Keratinocyte (primary cell): ENCODE data around the gene PRODH2. TPM values are rescaled to one million over a fixed set of nuclear protein-coding genes. Genes with fewer than 3 reads are reported as not detected.

ENCODE experiments used
- DNase-seq: peaks from one replicate; pipeline ENCODE4 v3.0.0-alpha.2; 2011; ENCODE audit warnings: low read depth, missing footprints, low spot score
- FAIRE-seq: peaks from 2 replicates; lab custom pipeline; 2011; peaks lifted over from hg19 to GRCh38; lab: Jason Lieb, UNC
- H2AFZ ChIP-seq: 2 replicates; pipeline ENCODE4 v1.6.0; 2012; ENCODE audit warnings: low read length, control low read depth, inconsistent platforms; ENCODE audit not compliant: control insufficient read depth
- H3K27ac ChIP-seq: 2 replicates; pipeline ENCODE4 v1.5.1; 2011; ENCODE audit warnings: low read length; ENCODE audit not compliant: control insufficient read depth, insufficient read depth
- H3K27me3 ChIP-seq: 3 replicates; pipeline ENCODE4 v1.6.0; 2011; ENCODE audit warnings: low read length; ENCODE audit not compliant: control insufficient read depth, insufficient read depth; ENCODE audit errors: extremely low read depth
- H3K36me3 ChIP-seq, 2 experiments: 2 replicates in 1 of 2; 3 replicates in 1 of 2; pipeline ENCODE4 v1.5.1; 2011; ENCODE audit warnings: low read length in 2 of 2, mild to moderate bottlenecking in 1 of 2; ENCODE audit not compliant: control insufficient read depth in 2 of 2, insufficient read depth in 2 of 2; ENCODE audit errors: extremely low read depth in 1 of 2
- H3K4me1 ChIP-seq: 3 replicates; pipeline ENCODE4 v1.5.1; 2011; ENCODE audit warnings: low read length; ENCODE audit not compliant: control insufficient read depth, insufficient read depth; ENCODE audit errors: extremely low read depth
- H3K4me2 ChIP-seq: 3 replicates; pipeline ENCODE4 v1.6.0; 2011; ENCODE audit warnings: low read depth, low read length; ENCODE audit not compliant: control insufficient read depth, insufficient read depth; ENCODE audit errors: extremely low read depth
- H3K4me3 ChIP-seq, 3 experiments: fragments of 200-600 bp in 1 of 3; sonication (generic) in 1 of 3; 2 replicates in 2 of 3; 3 replicates in 1 of 3; pipeline ENCODE4 v1.5.1; 2011 to 2016; ENCODE audit warnings: low read length in 3 of 3, mild to moderate bottlenecking in 3 of 3, control low read depth in 2 of 3, inconsistent platforms in 1 of 3, low read depth in 1 of 3, mixed read lengths in 1 of 3, mixed run types in 1 of 3, moderate library complexity in 1 of 3; ENCODE audit not compliant: control insufficient read depth in 2 of 3, insufficient read depth in 2 of 3; ENCODE audit errors: extremely low read depth in 1 of 3
- H3K79me2 ChIP-seq: 2 replicates; pipeline ENCODE4 v1.6.0; 2012; ENCODE audit warnings: low read length; ENCODE audit not compliant: control insufficient read depth, insufficient read depth
- H3K9ac ChIP-seq: 3 replicates; pipeline ENCODE4 v1.6.0; 2011; ENCODE audit warnings: low read length; ENCODE audit not compliant: control insufficient read depth, insufficient read depth; ENCODE audit errors: extremely low read depth
- H3K9me1 ChIP-seq: 3 replicates; pipeline ENCODE4 v1.6.0; 2011; ENCODE audit warnings: low read length; ENCODE audit not compliant: control insufficient read depth, insufficient read depth; ENCODE audit errors: extremely low read depth
- H3K9me3 ChIP-seq: 2 replicates; pipeline ENCODE4 v1.5.1; 2012; ENCODE audit warnings: low read depth, low read length; ENCODE audit not compliant: control insufficient read depth
- H4K20me1 ChIP-seq: 3 replicates; pipeline ENCODE4 v1.6.0; 2011; ENCODE audit warnings: low read length; ENCODE audit not compliant: control insufficient read depth, insufficient read depth; ENCODE audit errors: extremely low read depth
- EZH2 ChIP-seq: IDR thresholded peaks from one replicate; pipeline ENCODE4 v1.6.1; 2012; ENCODE audit warnings: inconsistent platforms, mild to moderate bottlenecking, low read length, moderate library complexity
- dilution Hi-C: fragments of 300-500 bp; cut with MboI; formaldehyde crosslinking; loops from one replicate; pipeline ENCODE4 v1.7.0; 2020; ENCODE audit warnings: low sequenced_read_pairs; ENCODE audit not compliant: extremely low pct_ligation_motif_present
- polyA plus RNA-seq, 5 experiments: library from polyadenylated mRNA; depleted of rRNA in 3 of 5; stranded (reverse) in 3 of 5; stranded (forward) in 1 of 5; unstranded in 1 of 5; fragments of >200 nt; gene quantifications; 1 replicate in 1 of 5; 2 replicates in 3 of 5; 3 replicates in 1 of 5; pipeline versions ENCODE4 v1.2.1 to v1.2.3, GENCODE V29; 2011 to 2012; ENCODE audit warnings: missing spikeins in 2 of 5, low read depth in 1 of 5, low replicate concordance in 1 of 5
- TF ChIP-seq, protein P1 (sequence below), 3 experiments: IDR thresholded peaks in 1 of 3; conservative IDR thresholded peaks in 1 of 3; optimal IDR thresholded peaks in 1 of 3; 2 replicates in 2 of 3; 3 replicates in 1 of 3; pipeline versions ENCODE3 to v1.5.1; 2011; ENCODE audit warnings: low read length in 3 of 3, mild to moderate bottlenecking in 3 of 3, moderate library complexity in 2 of 3, control low read depth in 1 of 3, inconsistent platforms in 1 of 3; ENCODE audit not compliant: insufficient read depth in 2 of 3; ENCODE audit errors: extremely low read depth in 1 of 3

PRODH2 gene
- polyA plus RNA-seq, 1 donor (not counting 4 experiments of a cell fraction or from before 2014, with no cell fraction given): not detected

DNA sequence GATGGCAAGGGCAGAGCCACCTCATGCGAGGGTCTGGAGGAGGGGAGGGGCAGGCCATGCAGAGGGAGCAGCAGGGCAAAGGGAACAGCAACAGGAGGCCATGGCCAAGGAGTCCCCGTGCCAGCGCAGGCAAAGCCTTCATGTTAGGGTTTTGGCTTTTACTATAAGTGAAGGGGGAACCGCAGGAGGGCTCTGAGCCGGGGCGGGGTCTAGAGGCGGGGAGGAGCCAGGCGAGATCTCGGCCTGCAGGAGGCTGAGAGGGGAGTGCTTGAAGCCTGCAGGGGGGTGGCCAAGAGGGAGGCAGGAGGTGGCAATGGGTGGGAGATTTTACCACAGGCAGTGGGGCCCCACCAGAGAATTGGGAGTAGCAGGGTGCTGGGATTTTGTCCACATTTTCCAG, 31.0 kb downstream of the PRODH2 start:
- Histone ChIP-seq H3K27ac (no peak overlapping the region), H2AFZ (no peak overlapping the region), H3K27me3 (no peaks in the 10 kb centered on the region), H3K4me1 (no peaks in the 10 kb centered on the region), H3K9me1 (no peaks in the 10 kb centered on the region), H3K36me3 (no peaks in the 10 kb centered on the region), H3K4me3 (no peak overlapping the region), H4K20me1 (no peaks in the 10 kb centered on the region), H3K4me2 (no peak overlapping the region), H3K9ac (no peak overlapping the region), H3K9me3 (no peaks in the 10 kb centered on the region), H3K79me2 (no peaks in the 10 kb centered on the region)
- dilution Hi-C loops: no loop called here
- DNase-seq: no peak
- TF ChIP-seq, protein P1, sequence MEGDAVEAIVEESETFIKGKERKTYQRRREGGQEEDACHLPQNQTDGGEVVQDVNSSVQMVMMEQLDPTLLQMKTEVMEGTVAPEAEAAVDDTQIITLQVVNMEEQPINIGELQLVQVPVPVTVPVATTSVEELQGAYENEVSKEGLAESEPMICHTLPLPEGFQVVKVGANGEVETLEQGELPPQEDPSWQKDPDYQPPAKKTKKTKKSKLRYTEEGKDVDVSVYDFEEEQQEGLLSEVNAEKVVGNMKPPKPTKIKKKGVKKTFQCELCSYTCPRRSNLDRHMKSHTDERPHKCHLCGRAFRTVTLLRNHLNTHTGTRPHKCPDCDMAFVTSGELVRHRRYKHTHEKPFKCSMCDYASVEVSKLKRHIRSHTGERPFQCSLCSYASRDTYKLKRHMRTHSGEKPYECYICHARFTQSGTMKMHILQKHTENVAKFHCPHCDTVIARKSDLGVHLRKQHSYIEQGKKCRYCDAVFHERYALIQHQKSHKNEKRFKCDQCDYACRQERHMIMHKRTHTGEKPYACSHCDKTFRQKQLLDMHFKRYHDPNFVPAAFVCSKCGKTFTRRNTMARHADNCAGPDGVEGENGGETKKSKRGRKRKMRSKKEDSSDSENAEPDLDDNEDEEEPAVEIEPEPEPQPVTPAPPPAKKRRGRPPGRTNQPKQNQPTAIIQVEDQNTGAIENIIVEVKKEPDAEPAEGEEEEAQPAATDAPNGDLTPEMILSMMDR (optimal IDR thresholded peaks at IDR 0.05 in 1 of 3, IDR thresholded peaks at IDR 0.05 in 1 of 3, conservative IDR thresholded peaks at IDR 0.05 in 1 of 3; ENCODE audit: extremely low read depth in 1 of 3, insufficient read depth in 2 of 3, low read length in 3 of 3): no peak
- TF ChIP-seq EZH2: no peak
- no peak for FAIRE-seq

DNA sequence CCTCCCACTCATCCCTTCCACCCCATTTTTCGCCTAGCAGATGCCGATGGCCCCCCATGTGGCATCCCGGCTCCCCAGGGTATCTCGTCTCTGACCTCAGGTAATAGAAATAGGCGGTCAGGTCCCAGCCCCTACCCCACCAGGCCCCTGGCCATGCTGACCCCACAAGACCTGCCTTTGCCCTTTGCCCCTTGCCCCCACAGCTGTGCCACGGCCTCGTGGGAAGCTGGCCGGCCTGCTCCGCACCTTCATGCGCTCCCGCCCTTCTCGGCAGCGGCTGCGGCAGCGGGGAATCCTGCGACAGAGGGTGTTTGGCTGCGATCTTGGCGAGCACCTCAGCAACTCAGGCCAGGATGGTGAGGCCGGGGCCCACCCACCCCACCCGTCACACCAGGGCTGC, 31.9 kb downstream of the PRODH2 start:
- Histone ChIP-seq H3K27me3 (no peaks in the 10 kb centered on the region), H4K20me1 (no peaks in the 10 kb centered on the region), H3K9ac (no peak overlapping the region), H3K27ac (no peak overlapping the region), H3K4me3 (no peak overlapping the region), H3K79me2 (no peaks in the 10 kb centered on the region), H3K9me3 (no peaks in the 10 kb centered on the region), H3K9me1 (no peaks in the 10 kb centered on the region), H2AFZ (no peak overlapping the region), H3K4me1 (no peaks in the 10 kb centered on the region), H3K4me2 (no peak overlapping the region), H3K36me3 (no peaks in the 10 kb centered on the region)
- dilution Hi-C loops: no loop called here
- no peak for DNase-seq
- TF ChIP-seq, protein P1 (optimal IDR thresholded peaks at IDR 0.05 in 1 of 3, IDR thresholded peaks at IDR 0.05 in 1 of 3, conservative IDR thresholded peaks at IDR 0.05 in 1 of 3; ENCODE audit: extremely low read depth in 1 of 3, insufficient read depth in 2 of 3, low read length in 3 of 3): no peak
- no peak for TF ChIP-seq EZH2
- no peak for FAIRE-seq
